ENCODE measurements around the gene THBS1. TPM values are rescaled to one million over a fixed set of nuclear protein-coding genes. Genes with fewer than 3 reads are reported as not detected.
A peak's percentile ranks its signal among the peaks of the same experiment; 100 is the strongest.

Gene THBS1
- total and polyA plus RNA-seq, 4 donors = 35.3 to 544 (median 325) TPM

GRCh38 chr15:39622660-39623516, 42.0 kb downstream of the THBS1 start:
- H3K9me3 ChIP-seq (ENCODE audit: control insufficient read depth in 4 of 4, insufficient read depth in 3 of 4, low read length in 3 of 4) = no peaks in the 10 kb centered on the region
- no peak overlapping the region for H3K4me3 ChIP-seq
- WGBS, 2 donors = 83 to 91% methylated on average over 6 of the region's 6 CpGs
- no peak for ATAC-seq (ENCODE audit: insufficient read depth, low FRiP score)
- H3K27ac ChIP-seq (ENCODE audit: low read depth in 1 of 2, low read length in 1 of 2) = no peak overlapping the region
- peak in 1 of 3 donors; percentile 19 for DNase-seq
- no peaks in the 10 kb centered on the region for H3K36me3 ChIP-seq (ENCODE audit: control insufficient read depth in 4 of 4, insufficient read depth in 4 of 4, low read length in 4 of 4)
- no peak for TF ChIP-seq CTCF (IDR thresholded peaks at IDR 0.05; ENCODE audit: control extremely low read depth, extremely low read depth)
- H3K4me1 ChIP-seq (ENCODE audit: control insufficient read depth in 5 of 5, insufficient read depth in 5 of 5, low read length in 5 of 5) = peaks cover 2 to 26% (median 6%) of the 10 kb centered on the region in 5 donors
- no peak overlapping the region for H3K9ac ChIP-seq (ENCODE audit: insufficient read depth in 1 of 2, low read length in 2 of 2)
- no peaks in the 10 kb centered on the region for H3K27me3 ChIP-seq (ENCODE audit: control insufficient read depth in 3 of 3, insufficient read depth in 3 of 3, low read length in 2 of 3)

- 73 to 81% methylated on average over 4 of the region's 4 CpGs for WGBS, 2 donors
- H3K4me3 ChIP-seq = no peak overlapping the region
- no peak for TF ChIP-seq CTCF (IDR thresholded peaks at IDR 0.05; ENCODE audit: control extremely low read depth, extremely low read depth)
- H3K9ac ChIP-seq (ENCODE audit: insufficient read depth in 1 of 2, low read length in 2 of 2) = no peak overlapping the region
- no peaks in the 10 kb centered on the region for H3K9me3 ChIP-seq (ENCODE audit: control insufficient read depth in 4 of 4, insufficient read depth in 3 of 4, low read length in 3 of 4)
- ATAC-seq (ENCODE audit: insufficient read depth, low FRiP score) = no peak
- H3K27ac ChIP-seq (ENCODE audit: low read depth in 1 of 2, low read length in 1 of 2) = no peak overlapping the region
- no peaks in the 10 kb centered on the region for H3K27me3 ChIP-seq (ENCODE audit: control insufficient read depth in 3 of 3, insufficient read depth in 3 of 3, low read length in 2 of 3)
- peaks cover 7 to 24% (median 11%) of the 10 kb centered on the region in 5 donors for H3K4me1 ChIP-seq (ENCODE audit: control insufficient read depth in 5 of 5, insufficient read depth in 5 of 5, low read length in 5 of 5)
- no peaks in the 10 kb centered on the region for H3K36me3 ChIP-seq (ENCODE audit: control insufficient read depth in 4 of 4, insufficient read depth in 4 of 4, low read length in 4 of 4)
- no peak for DNase-seq
Observed at GRCh38 chr15:39623529-39623931, 42.7 kb downstream of the THBS1 start.

GRCh38 chr15:39624806-39625205, 43.9 kb downstream of the THBS1 start:
- Histone ChIP-seq H3K36me3 (ENCODE audit: control insufficient read depth in 4 of 4, insufficient read depth in 4 of 4, low read length in 4 of 4) (no peaks in the 10 kb centered on the region), H3K9ac (ENCODE audit: insufficient read depth in 1 of 2, low read length in 2 of 2) (no peak overlapping the region), H3K27ac (ENCODE audit: low read depth in 1 of 2, low read length in 1 of 2) (peak overlapping the region; percentile 66 to 67), H3K4me1 (ENCODE audit: control insufficient read depth in 5 of 5, insufficient read depth in 5 of 5, low read length in 5 of 5) (peaks cover 12 to 35% (median 21%) of the 10 kb centered on the region in 5 donors), H3K4me3 (no peak overlapping the region), H3K9me3 (ENCODE audit: control insufficient read depth in 4 of 4, insufficient read depth in 3 of 4, low read length in 3 of 4) (no peaks in the 10 kb centered on the region), H3K27me3 (ENCODE audit: control insufficient read depth in 3 of 3, insufficient read depth in 3 of 3, low read length in 2 of 3) (no peaks in the 10 kb centered on the region)
- DNase-seq (peak in 2 of 3 donors; percentile 13 to 46), ATAC-seq (ENCODE audit: insufficient read depth, low FRiP score) (peak; percentile 80)
- TF ChIP-seq CTCF (IDR thresholded peaks at IDR 0.05; ENCODE audit: control extremely low read depth, extremely low read depth) = no peak
- WGBS, 2 donors = 36 to 42% methylated on average over 6 of the region's 6 CpGs

All from lung (tissue), 12 donors.